KOPT-K1 (cell line): ENCODE results near the gene MACROH2A1.

ENCODE experiments used
- H3K27ac ChIP-seq: fragments of 200-600 bp; sonication (generic); 2 replicates; pipeline ENCODE4 v1.5.1; 2016; ENCODE audit warnings: antibody characterized with exemption, mild to moderate bottlenecking, low read depth, low read length; ENCODE audit not compliant: poor library complexity, severe bottlenecking
- H3K36me3 ChIP-seq: fragments of 200-600 bp; sonication (generic); 2 replicates; pipeline ENCODE4 v1.5.1; 2017; ENCODE audit warnings: antibody characterized with exemption, mild to moderate bottlenecking, low read length, moderate library complexity; ENCODE audit not compliant: insufficient read depth
- H3K9me3 ChIP-seq: fragments of 200-600 bp; sonication (generic); 2 replicates; pipeline ENCODE4 v1.5.1; 2017; ENCODE audit warnings: antibody characterized with exemption, low read length, mild to moderate bottlenecking; ENCODE audit not compliant: insufficient read depth, poor library complexity, severe bottlenecking

Gene MACROH2A1

DNA sequence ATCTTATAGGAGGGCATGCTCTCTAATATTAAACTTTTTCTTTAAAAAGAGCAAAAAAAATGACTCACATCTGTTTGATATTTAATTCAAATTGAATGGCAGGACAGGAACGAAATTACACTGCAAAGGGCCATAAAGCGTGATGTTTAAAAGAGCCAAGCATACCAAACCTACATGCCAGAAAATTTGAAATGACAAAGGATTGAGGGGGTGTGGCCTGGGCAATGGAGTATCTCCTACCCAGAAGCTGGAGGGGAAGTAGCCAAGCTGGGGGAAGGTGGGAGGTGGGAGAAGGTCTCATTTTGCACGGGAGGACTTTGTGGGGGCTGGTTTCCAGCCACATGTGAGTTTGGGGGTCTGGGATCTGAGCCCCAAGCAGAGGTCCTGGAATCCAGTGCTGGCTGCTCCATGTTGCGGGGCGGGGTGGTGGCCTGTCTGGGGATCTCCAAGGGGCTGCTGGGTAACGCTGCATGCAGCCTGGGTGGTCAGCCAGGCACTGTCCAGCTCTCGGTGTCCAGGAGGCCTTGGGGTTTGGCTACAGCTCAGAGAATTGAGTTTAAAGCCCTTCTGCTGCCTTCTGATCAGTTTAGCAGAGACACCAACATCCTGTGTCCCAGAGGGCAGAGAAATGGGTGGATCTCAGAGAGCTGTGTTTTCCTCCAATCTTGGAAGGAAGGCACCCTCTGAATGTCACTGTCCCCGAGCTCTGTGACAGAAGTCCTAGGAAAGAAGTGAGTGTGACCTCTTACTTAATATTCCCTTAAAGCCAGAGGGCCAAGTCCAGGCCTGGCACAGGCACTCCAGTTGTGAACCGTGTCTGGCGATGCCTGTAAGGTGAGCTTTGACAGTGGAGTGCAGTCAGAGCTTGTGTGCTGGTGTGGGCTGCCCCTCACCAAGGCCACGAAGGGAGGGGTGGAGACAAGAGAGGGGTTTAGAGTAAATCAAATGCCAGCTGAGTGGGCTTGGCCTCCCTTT, 40.5 kb upstream of the MACROH2A1 start:
- Histone ChIP-seq H3K9me3 (no peaks in the 10 kb centered on the region), H3K36me3 (no peaks in the 10 kb centered on the region), H3K27ac (no peak overlapping the region)

DNA sequence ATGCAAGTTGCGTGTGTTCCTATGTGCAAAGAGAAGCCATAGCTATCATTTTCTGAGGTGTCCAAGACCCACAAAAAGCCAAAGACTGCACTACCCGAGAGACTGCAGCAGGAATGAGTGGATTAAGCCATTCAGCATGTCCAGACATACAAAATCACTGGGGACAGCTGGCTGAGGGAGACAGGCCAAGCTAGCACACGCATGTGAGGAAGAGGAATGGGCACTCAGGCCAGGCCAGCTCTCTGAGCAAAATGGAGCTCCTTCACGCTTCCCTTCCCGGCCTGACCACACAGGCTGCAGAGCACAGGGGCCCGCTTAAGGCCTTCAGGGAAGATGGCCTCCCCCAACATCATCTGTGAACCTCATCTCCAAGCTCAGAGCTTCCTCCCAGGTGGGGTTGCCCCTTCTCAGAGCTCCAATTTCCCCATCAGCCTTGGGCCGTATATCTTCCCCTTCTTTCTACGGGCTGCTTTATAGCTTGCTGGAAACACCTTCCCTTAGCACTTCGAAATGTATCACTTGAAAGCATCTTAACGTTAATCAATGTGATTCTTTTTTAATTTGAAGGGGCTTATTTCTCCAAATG, 39.7 kb upstream of the MACROH2A1 start:
- Histone ChIP-seq H3K36me3 (no peaks in the 10 kb centered on the region), H3K9me3 (no peaks in the 10 kb centered on the region), H3K27ac (no peak overlapping the region)

DNA sequence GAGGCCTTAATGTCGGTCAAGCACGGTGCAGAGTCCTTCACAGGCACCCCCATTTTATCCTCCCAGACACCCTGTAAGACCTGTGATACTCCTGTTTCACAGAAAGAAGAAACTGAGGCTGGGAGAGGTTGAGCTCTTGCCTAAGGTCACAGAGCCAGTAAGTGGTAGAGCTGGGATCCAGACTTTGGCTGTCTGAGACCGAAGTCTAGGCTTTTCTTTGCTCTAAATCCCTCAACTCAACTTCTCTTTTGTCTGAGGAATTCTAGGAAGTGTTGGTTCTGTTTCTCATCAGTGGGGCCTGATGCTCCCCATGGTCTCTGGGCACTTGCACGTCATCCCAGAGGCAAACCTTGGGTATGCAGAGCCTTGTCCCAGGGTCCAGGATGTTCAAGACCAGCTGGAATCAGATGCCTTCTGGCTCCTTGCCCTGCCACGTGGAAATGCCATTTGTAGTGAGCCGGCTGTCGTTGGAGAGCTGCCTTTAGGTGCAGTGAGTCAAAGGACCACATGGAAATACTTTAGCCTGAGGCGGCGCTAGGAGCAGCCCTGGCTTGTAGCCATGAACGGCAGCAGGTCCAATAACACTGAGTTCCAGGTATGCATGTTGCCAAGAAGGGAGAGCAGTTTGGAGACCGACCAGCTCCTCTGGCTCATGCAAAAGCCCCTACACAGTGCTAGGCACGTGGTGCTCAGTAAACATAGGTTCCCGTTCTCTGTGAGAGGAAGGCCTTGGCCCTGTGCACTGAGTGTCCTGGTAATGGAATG, 38.9 kb upstream of the MACROH2A1 start:
- Histone ChIP-seq H3K36me3 (no peaks in the 10 kb centered on the region), H3K27ac (no peak overlapping the region), H3K9me3 (no peaks in the 10 kb centered on the region)

DNA sequence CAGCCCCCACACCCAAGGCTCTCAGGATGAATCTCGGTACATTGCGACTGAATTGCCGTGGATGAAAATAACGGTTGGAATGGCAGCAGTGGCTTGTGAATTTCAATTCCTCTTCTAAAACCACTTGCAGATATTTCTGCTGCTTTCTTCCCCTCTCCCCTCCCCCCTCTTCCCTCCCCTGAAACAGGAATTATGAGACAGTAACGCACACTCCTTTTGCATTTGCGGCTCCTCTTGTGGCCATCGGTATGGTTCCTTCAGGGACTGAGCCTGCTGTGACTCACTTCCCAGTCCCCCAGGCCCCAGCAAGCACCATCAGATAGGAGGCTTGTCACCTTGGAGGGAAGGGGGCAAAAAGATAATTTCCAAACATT, 38.4 kb upstream of the MACROH2A1 start:
- Histone ChIP-seq H3K9me3 (no peaks in the 10 kb centered on the region), H3K27ac (no peak overlapping the region), H3K36me3 (no peaks in the 10 kb centered on the region)

DNA sequence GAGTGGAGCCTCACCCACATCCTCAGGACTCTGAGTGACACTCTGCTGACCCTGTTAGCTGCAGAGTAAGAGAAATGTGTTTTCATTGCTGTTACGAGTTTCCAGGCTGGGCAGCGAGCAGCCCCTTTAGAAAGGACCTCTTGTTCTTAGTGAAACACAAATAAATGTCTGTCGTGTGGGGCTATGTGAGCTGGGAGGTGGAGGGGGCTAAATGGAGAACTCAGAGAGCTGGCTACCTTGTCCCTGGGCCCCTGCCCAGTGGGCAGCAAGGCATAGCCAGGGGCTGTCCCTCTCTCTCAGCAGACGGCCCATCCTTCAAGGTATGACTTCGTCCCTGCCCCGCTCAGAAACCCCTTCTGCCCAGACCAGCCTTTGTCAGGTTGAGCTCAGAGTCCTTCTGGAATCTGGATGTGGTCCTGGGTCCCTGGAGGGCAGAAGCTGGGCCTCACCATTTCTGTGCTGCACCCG, 38.0 kb upstream of the MACROH2A1 start:
- Histone ChIP-seq H3K36me3 (no peaks in the 10 kb centered on the region), H3K9me3 (no peaks in the 10 kb centered on the region), H3K27ac (no peak overlapping the region)

DNA sequence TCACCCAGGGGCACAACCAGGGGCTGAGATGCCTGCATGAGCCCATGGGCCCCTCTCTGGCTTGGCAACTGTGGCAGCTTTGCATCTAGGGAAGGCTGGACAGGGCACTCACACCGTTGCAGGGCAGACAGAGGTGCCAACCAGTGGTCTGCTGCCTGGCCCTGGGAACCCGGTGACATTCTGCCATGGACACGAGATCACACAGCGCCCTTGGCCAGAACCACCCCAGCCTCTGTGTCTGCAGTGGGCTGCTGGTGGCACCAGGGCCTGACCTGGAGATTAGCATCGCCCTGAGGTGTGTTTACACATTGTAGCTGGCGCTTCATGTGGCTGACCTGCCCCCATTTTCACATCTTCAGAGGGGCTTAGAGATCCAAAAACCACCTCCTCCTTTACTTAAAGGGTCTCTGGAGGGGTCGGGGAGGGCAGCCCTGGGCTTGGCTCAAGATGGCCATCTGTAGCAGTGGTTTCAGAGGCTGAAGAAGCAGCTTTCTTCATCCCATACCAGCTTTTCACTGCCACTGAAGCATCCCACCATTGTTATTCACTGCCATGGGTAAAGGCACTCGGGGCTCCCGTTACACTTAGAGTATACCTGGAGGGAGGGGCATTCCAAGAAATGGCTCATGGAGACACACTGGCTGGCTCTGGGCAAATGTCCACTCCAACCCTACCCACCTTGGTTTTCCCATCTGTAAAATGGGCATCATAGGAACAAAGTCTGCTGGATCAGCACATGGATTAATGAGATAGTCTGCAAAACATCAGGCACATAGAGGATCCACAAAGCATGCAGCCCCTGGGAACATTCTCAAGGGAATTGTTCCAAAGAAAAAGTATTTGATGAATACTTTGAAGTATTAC, 36.7 kb upstream of the MACROH2A1 start:
- no peak overlapping the region for H3K27ac ChIP-seq
- H3K9me3 ChIP-seq = no peaks in the 10 kb centered on the region
- H3K36me3 ChIP-seq = no peaks in the 10 kb centered on the region

DNA sequence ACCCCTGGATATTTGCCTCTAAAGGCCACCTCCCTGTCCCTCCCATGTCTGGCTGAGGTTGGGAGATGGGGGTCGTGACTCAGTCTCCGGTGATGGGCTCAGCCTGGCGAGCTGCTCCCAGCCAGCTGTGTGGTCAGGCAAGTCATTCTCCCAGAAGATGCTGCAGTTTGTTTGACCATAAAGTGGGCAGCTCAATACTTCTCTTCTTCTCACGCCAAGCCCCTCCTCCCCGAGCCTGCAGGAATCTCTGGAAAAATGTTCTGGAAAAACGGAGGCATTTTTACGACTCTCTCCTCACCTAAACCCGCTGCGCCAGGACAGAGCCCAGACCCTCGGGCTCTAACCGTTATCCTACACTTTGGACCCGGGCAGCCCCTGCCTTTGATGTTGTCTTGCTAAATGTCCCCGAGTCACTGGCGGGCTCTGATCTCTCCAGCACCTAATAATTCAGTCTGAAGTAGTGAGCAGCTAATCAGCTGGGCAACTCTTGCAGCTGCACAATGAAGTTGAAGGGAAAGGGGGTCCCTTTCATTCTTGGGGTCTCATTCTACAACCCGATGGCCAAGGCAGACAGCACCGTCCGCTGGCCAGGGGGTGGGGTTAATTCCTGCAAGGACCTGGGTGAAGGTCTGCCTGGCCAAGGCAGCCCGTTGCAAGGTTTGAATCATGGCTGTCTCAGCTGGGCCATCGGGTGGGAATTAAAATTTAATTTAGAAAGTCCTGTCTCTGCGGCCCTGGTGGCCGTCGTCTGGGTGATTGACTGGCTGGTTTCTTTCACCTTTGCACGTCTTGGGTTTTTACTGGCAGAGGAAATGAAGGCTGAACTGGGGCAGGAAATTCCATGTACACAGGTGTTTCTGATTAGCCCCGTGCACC, 35.8 kb upstream of the MACROH2A1 start:
- no peak overlapping the region for H3K27ac ChIP-seq

DNA sequence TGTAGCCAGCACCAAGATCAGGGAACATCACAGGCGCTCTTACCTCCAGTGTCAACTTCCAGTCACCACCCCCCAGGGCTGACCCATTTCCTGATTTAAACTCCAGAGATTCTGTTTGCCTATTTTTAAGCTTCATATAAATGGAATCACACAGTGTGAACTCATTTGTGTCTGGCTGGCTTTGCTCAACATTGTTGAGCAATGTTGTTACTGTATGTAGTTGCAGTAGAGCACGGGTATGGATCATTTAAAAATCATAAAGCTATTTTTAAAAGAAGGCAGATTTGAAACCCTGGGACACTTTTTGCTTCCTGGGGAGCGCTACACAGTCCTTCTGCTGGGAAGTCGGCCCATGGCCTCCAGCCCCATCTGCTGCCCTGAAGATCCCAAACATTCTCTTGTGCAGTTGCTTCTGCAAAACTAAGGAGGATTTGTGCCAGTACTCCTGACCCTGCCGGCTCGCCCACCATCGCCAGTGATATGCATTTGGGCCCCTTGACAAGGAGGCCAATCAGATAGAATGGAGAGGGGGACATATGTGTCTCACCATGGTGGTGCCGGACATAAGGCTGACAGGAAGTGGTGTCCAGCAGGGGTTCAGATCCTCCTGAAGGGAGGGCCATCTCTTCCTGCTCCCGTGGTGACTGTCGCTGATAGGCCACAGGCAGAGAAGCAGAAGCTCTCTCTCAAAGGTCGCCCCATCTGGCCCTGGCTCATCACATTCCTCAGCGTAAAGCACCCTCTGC, 34.8 kb upstream of the MACROH2A1 start:
- Histone ChIP-seq H3K9me3 (peaks cover 2% of the 10 kb centered on the region), H3K27ac (no peak overlapping the region)

More for the DNA sequence above, 35.8 kb upstream of the MACROH2A1 start:
- H3K9me3 ChIP-seq = no peaks in the 10 kb centered on the region
- no peaks in the 10 kb centered on the region for H3K36me3 ChIP-seq

DNA sequence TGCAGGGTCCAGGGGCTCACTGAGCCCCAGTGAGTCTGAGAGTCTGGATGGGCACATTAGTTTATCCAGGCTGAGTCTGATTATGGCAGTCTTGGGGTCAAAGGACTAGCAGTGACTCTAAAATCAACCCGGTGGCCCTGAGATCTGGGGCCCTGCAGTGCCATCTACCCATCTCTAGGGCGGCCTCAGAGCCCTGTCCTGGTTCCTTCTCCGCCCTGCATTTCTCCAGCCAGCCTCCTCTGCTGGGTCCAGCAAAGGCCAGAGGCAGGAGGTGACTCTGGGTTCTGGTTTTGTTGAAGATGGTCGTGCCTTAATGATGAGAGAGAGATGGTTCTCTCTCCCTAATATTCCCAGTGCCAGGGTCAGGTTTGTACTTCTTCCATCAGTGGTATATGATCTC, 33.1 kb upstream of the MACROH2A1 start:
- Histone ChIP-seq H3K9me3 (peaks cover 7% of the 10 kb centered on the region), H3K27ac (no peak overlapping the region), H3K36me3 (no peaks in the 10 kb centered on the region)

More for the DNA sequence above, 34.8 kb upstream of the MACROH2A1 start:
- no peaks in the 10 kb centered on the region for H3K36me3 ChIP-seq

DNA sequence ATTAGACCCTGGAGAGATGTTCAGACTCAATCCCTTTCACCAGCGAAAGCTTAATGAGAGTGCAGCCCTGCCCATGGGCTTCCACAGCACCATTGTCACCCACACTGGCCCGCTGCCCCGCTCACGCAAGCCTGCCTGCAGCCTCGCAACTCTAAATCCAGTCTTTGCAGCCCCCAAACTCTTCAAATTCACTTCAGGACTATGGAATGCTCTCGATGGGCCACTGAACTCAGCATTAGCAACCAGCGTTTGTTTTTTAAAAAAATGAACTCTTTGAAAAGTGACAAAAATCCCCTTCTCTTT, 31.1 kb upstream of the MACROH2A1 start:
- Histone ChIP-seq H3K27ac (no peak overlapping the region), H3K9me3 (peaks cover 7% of the 10 kb centered on the region), H3K36me3 (no peaks in the 10 kb centered on the region)

DNA sequence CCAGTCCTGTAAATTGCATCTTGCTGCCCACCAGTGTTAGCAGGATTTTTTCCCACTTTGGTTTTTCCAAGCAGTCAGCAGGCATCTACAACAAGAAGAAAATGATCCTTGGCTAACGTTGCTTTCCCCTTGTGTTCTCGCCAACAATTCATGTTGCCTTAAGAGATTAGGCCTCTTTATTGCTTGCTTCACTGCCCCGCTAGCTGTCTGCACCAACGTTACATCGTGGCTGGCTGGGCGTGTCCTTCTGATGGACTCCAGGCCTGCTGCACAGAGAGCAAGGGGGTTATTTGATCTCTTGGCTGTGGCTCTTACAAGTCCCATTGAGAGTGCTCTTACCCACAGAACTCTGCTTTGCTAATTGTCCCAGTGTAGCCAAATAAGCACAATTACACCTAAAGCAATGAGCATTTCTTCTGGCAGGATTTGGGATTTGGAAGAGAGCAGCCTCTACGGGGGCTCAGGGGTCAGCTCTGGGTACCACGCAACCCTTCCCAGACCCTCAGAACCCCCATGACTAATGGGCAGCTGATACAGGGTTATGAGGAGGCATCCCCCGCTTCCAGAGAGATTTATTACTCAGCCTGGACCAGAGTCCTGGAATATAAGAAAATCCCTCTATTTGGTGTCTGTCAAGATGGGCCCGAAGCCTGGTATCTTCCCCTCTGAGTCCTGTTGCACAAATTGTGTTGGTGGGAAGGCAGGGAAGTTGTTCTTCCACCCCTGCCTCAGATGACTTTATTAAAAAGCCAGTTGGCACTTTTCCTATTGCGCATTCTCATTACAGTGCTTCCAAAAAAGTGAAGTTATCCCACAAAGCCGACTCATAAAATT, 30.5 kb upstream of the MACROH2A1 start:
- H3K36me3 ChIP-seq = no peaks in the 10 kb centered on the region
- peaks cover 7% of the 10 kb centered on the region for H3K9me3 ChIP-seq
- no peak overlapping the region for H3K27ac ChIP-seq

DNA sequence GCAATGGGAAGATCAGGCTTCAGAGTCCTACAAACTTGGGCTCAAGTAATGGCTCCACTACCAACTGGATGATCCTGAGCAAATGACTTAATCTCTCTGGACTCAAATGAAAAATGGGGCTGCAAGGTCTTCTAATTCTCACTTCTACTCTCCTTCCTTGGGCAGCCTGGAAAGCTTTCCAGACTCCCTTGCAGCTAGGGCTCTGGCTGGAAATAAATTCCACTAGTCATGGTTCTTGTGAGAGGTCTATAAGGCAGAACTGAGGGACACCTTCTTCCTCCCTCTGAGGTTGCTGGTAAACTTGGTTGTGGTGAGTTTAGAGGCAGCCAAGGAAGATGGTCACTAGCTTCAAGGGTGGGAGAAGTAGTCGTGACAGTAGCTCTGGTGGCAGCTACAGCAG, 29.6 kb upstream of the MACROH2A1 start:
- Histone ChIP-seq H3K36me3 (no peaks in the 10 kb centered on the region), H3K27ac (no peak overlapping the region), H3K9me3 (peaks cover 7% of the 10 kb centered on the region)
